GM04504 (cell line): ENCODE results near the gene LPO.

Experiments
- DNase-seq: peaks from one replicate; pipeline ENCODE4 v3.0.0-alpha.2; 2012; ENCODE audit warnings: low read depth

LPO gene

DNA sequence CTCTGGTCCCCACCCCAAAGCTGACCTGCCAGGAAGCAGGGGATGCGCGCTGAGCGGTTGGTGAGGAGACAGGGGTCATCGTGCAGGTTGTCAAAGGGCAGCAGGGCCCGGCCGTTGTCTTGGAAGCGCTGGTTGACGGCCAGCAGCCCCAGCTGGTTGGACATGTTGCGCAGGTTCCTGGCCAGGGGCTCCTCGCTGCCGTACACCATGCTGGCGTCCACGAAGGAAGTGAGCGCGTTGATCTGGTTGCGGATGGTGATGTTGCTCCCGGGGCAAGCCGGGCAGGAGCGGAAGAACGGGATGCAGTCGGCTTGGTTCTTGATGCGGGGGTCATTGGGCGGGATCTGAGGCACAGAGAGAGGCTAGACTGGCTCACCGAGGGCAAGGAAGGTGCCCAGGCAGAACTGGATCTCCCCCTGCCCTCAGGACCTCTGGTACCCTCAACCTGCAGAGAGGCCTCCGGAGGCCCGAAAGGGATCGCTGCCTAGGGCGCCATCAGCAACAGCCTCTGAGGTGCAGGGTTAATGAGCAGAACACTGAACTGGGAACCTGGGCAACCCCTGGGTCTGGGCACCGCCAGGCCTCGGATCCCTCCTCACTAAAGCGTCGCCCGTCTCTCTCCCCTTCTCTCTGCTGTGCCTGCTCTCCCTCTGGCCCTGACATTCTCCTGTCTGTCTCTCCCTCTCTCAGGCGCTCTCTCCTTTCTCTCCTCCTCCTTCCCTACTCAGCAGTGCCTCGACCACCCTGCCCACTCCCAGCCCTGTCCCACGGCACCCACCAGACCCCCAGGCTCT, 39.6 kb downstream of the LPO start:
- DNase-seq, result no peak

DNA sequence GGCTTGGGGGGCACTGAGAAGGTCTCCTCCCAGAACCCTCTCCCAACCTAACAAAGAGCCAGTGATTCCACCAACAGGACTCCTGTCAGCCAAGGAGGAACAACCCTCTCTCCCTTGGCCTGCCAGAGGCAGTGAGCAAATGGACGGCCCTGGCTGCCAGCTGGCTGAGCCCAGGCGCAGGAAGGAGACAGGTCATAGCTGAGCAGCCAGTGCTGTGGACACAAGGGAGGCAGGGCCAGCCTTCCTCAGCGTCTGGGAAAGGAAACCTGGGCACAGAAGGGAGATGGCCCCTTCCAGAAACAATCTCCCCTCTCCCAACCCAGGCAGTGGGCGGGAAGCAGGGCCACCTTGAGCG, 40.3 kb downstream of the LPO start:
- no peak for DNase-seq

DNA sequence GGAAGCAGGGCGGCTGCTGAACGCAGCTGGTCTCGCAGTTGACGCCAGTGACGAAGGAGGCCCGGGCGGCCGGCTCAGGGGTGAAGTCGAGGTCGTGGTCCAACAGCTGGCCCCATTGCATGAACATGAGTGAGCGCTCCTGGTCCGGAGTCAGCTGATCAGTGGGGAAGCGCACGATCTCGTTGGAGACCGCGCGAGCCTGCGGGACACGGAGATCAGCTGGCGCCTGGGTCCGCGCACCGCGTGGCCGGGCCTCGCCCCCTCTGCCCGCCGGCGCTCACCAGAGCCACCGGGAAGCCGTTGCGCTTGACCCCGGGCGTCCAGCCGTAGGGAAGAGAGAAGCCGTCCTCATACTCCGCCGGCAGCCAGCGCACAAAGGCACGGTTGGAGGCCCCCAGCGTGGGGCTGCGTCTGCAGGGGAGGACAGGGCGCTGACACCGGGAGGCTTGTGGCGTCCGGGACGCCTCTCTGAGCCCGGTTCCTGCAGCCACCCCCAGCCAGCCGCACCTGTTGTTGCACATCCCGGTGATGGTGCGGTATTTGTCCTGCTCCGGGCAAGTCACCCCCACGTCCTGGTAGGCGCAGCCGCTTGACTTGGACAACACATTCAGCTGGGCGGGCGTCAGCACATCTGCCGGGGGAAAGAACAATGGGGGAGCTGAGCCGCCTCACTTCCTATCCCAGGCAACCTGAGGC, 40.8 kb downstream of the LPO start:
- DNase-seq, result no peak

DNA sequence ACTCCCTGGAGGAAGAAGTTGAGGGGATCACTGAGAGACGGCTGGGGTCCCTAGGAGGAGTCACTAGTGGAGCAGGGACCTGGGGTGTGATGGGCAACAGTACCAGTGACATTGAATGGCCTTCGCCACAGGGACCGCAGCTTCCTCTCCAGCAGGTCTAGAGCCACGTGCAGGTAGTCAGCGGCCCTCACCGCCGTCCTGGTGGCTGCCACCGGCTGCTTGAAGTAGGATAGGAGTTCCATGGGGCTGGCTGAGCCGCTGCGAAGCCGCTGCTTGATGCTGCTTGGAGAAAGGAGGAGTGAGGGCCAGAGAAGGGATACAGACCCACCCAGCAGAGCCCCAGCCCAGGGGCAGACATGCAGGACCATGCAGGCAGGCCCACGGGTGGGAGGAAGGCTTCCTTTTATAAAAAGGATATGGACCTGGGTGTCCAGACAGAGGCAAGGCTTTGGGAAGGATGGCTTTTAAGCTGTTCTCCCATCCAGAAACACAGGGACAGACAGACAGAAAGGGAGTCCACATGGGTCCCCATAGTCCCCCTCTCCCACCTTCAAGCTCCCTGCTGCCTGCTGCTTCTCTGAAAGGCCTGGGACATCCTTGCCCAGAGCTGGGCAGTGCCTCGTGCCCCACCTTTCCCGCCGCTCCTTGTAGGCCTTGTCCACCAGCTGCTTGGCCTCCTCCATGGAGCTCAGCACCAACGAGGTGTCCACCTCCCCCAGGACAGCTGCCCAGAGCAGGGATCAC, 41.5 kb downstream of the LPO start:
- DNase-seq, result no peak

DNA sequence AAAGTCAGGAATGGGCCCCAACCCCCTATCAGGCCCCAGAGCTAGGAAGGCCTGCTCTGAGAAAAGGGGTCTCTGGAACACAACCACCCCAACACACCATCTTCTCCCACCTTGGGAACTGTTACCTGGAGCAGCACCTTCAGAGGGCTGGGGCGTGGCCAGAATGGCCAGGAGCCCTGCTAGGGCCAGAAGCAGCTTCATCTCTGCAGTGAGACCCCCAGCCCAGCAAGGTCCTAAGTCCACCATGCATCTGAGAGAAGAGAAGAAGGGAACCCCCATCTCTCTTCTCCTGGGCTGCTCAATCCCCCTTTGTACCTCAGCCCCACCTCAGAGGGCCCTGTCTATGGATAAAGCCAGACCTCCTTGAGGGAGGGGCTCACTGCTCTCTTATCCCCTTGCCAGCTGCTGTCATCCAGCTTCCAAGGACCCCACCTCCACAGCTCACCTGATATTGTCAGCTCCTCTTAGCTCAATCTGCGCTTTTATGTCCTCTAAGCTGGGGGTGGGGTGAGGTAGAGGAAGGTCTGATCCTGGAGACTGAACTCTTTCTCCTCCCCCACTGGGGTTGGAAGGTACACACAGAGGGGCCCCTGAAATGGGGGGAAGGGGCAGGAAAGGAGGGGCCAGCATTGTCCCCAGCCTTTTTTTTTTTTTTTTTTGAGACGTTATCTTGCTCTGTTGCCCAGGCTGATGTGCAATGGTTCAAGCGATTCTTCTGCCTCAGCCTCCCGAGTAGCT, 42.3 kb downstream of the LPO start, which contains the start of gene MPO:
TSS of gene MPO (minus strand) at position 456 of the 738 bp plus-strand sequence. CDS start at position 279, 177 bp downstream.
- no peak for DNase-seq

DNA sequence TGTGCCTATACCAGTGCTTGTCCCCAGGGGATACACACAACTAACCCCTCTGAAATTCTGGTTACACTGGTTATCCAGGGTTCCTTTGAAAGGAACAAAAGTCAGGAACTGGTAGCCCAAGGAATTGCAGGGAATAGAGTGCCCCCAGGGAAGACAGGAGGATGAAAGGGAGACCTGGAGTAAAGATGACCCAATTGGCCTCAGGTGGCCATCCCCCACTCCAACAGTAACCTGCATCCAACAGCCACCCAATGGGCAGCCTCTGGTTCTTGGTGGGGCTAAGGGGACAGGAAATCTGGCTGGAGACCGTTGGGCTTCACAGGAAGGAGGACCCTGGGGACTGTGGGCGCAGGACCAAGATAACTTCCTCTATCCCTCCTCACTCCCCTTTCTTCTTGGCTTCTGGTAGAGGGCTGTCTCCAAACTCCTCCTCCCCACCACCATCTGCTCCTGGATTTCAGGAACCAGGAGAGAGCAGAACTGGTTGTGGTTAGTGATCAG, 43.2 kb downstream of the LPO start:
- no peak for DNase-seq

DNA sequence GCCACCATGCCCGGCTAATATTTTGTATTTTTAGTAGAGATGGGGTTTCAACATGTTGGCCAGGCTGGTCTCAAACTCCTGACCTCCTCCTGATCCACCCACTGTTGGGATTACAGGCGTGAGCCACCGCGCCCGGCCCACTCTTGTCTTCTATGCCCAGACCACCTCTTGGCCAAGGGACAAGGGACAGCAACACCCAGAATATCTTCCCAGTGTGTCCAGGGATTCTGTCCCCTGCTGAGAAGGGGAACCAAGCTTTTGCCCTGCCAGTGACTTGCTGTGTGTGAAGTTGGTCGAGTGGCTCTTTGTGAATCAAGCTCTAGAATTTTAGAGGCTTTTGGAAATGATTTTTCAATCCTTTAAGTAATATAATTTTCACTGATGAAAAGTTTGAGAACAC, 44.1 kb downstream of the LPO start:
- no peak for DNase-seq

DNA sequence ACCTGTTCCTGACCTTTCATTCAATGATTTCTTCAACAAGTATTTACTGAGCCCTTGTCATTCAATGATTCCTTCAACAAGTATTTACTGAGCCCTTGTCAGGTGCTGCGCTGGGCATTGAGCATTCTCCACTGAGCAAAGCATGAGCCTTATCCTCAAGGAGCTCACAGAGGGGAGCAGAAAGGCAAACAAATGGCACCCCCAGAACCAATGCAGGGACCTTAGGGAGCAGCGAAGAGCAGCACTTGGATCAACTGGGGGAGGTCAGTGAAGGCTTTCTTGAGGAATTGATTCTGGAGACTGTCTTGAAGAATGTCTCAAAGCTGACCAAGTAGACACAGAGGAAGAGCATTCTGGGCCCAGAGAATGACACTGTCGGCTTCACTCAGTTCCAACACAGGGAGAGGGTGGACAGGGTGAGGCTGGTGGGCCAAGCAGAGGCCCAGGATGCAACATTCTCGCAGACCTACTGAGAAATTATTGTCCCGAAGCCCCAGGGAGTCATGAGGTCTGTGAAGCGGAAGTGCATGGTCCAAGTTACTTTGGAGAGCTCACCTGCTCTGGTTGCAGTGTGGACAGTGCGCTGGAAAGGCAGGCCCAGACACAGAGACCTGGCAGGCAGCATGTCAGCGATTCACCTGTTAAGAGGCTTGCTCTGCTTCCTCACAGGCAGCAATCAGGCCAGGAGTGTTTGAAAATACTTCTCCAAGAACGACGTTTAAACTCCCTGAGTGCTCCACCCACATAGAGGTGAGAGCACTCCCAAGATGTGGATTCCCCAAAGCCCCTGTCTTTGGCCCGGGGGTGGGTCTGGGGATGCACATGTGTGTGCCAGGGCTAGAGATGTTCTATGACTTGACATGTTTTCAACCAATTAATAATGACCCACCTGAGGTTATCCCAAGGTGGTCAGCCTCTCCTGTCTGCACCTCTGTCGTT, 45.6 kb downstream of the LPO start:
- DNase-seq, result no peak

DNA sequence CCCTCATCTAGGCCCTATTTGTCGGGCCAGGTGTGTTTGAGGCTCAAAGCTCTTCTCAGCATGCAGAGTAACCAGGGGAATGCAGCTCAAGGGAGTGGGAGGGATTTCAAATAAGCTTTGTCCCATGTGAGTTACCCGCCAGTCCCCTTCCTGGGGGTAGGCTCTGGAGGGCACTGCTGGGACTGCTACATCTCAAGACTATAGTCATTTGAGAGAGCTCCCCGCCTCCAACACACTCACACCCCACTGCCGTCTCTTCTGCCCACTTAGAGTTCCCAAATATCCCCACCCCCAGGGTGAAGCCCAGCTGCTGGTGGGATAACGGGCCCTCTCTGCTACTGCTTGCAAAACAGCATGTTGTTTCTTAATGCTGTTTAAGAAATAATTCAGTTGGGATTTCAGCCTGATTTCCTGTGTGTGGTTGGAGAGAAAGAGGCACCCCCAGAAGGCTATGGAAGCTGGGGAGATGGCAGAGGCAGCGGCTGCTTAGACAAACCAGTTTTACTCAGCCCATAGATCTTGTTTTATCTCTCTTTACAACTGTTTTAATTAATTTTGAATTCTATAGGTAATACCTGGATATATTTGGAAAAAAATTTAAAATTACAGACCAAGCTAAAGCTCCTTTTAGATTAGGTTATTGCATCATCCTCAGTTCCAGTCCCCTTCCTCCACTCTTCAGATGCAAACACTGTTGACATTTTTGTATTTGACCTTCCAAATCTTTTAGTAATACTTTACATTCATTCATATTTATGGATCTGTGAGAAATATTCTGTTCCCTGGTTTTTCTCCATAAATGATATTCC, 46.4 kb downstream of the LPO start:
- DNase-seq, result no peak

DNA sequence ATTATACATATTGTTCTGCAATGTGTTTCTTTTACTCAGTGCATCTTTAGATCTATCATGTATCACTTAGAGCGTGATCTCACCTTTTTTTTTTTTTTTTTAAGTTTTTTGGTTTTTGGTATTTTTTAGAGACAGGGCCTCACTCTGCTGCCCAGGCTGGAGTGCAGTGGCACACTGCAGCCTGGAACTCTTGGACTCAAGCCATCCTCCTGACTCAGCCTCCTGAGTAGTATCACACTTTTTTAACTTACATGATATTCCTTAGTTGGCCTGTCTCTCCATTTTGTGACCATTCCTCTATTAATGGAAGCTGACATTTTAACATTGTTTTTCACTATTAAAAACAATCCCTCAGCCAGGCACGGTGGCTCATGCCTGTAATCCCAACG, 47.0 kb downstream of the LPO start:
- no peak for DNase-seq

DNA sequence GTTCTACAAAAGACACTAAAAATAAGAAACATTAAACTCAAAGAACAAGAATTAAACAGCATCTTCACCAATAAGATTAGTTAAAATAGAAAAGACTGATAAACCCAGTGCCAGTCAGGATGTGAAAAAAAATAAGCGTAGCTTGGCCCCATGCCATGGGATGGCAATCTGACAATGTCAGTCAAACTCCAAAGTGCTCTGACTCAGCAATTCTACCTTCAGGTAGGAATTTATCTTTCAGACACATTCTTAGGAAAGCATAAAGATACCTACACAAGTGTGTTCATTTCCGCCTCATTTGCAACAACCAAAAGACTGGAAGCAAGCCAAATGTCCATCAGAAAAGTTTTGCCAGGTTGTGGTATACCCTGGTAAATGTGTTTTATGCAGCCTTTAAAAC, 51.5 kb downstream of the LPO start:
- DNase-seq, result no peak

DNA sequence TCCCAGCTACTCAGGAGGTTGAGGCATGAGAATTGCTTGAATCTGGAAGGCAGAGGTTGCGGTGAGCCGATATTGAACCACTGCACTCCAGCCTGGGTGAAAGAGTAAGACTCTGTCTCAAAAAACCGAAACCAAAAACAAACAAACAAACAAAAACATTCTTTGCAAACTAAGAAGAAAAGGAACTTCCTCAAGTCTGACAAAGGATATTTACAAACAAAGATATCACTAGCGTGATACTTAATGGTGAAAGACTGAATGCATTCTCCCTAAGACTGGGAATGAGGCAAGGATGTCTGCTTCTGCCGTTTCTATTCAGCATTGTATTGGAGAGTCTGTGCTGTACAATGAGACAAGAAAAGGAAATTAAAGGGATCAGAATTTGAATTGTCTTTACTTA, 52.9 kb downstream of the LPO start:
- DNase-seq, result no peak

DNA sequence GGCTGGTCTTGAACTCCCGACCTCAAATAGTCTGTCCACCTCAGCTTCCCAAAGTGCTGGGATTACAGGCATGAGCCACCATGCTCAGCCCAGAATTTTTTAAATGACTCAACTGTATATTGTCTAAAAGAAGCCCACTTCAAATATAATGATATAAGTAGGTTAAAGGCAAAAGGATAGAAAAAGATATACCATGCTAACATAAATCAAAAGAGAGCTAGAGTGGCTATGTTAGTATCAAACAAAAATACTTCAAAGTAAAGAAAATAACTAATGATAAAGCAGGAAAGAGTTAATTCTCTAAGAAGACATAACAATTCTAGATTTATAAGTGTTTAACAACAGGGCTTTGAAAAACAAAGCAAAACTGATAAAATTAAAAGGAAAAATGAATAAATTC, 55.6 kb downstream of the LPO start:
- no peak for DNase-seq

DNA sequence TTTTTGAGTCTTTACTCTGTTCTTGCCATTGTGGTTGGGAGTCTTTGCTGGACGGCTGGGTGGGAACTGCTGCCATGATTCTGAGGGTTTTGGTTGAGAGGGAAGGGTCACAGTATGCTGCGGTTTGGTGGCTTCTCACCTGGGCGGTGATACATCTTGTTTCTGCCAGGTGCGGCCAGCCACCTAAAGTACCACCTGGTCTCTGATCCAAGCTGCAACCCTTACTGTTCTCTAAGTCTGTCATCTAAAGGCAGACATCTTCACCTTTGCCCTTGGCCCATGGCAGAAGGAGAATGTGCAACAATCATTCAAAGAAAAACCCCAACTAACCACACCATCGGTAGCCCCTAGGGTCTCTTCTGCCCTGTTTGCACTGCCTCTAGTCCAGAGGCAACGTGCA, 62.0 kb downstream of the LPO start:
- no peak for DNase-seq

DNA sequence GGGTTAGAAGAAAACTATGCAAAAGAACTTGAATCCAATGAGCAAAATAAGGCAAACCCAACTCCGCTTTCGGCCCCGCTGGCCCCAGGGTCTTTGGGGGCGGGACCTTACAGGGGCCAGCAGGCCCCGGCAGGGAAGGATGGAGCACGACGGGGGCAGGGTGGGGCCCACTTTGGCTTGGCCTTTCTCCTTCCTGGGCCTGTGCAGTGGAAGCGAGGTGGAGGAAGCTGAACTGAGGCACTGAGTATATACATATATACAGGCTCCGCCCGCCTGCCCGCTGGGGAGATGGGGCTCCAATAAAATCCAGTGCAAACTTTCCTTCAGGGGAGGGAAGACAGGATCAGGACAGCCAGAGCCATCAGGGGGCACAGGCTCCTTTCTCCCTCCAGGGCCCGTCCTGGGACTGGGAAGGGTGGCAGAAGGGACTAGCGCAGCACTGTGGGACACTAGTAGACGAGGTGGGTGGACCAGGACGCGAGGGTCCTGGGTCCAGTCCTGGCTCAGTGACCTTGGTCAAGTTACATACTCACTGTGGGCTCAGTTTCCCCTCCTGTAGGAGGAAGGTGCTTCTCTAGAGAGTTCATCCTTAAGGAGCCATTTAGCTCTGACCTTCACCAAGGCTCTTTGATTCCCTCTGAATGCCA, 63.2 kb downstream of the LPO start:
- DNase-seq, result no peak

DNA sequence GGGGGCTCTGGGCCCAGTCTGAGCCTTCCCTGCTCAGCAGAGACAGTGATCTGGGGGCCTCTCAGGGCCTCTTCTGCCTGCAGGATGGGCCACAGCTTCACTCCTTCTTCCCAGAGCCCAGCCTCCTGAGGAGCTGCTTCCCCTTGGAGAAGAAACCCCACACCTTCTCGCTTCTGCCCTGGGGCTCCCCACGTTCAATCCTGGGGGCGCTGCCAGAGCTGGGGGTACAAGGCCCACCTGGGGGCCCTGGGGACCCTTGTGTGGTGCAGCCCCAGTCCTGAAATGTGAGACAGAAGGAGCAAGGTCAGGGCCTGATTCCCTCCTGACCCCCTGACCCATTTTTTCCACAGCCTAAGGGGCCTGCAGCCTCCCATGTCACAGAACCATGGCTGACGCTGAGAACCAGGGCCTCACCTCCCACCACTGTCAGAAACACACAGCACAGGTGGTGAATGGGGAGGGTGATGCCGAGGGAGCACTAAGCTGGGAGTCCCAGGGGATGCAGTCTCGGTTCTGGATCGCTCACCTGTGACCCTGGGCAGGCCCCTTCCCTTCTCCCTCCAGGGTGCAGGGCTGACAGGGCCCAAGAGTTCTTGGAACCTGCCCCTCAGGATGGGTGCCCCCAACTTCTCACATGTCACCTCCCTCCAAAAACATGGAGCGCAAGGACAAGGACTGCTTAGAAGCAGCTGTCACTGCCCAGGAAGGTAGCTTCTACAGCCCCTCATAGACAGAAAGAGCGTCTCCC, 64.0 kb downstream of the LPO start:
- DNase-seq, result no peak

DNA sequence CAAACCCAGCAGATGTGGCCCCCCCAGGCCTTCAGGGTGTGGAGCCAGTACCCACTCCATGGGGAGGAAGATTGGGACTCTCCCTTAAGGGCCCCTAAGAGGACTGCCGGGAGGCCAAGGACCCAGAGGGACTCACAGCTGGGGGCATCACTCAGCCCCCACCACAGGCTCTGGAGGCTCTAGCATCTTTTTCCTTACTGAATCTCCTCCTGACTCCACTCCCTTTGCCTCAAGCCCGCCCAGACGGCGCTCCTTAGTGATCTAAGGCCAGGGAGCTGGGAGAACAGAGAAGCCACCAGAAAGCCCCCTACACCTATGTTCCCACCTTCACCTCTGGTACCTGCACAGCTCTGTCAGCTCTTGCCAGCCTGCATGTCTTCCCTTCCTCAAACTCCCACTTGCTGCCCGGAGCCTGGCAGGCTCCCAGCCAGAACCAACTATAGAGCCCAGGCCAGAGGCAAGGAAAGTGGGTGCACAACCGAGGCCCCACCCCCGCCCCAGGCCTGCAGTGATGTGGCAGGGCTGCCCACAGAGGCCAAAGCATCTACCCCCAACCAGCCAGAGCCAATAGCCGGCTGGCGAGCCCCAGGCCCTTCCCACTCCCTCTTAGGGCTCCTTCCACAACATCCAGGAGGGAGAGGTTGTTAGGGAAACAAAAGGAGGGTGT, 64.7 kb downstream of the LPO start:
- no peak for DNase-seq

DNA sequence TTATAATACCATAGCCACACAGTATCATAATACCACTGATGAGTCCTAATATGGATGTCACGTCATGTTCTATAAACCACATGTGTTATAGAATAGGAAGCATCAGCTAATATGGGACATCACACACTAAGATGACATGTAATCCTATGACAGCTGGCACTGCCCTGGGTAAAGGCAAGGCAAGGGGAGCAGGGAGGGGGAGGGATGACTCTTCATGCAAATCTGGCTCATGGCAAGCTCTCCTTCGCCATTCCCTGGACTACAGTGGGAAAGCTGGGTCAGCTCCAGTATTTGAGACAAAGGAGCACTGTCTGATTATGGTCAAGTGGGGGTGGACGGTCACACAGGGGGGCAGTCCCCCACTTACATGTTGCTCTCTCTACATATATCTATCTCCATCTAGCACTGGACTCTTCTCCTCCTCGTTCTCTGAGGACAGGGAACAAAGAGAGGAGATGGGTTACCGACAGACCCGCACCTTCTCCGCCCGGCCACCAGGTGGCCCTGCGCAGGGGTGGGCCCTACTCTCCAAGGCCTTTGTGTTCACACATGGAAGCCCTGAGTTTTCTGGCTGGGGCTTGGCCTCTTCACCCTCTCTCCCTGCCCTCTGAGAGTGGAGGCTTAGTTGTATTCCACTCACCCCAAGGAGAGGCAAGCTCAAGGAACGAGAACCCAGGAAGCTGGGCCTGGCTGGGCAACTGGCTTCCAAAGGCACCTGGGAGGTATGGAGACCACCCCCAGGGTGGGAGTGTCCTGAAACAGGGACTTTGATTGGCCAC, 65.8 kb downstream of the LPO start:
- DNase-seq, result no peak
